HEK293T (cell line): ENCODE measurements around the gene LTBP1.

ENCODE experiments used
- FOXA1 ChIP-seq: fragments of 450-650 bp; IDR thresholded peaks from 2 replicates; pipeline ENCODE4 v1.6.1; 2016; ENCODE audit warnings: mild to moderate bottlenecking
- LEF1 ChIP-seq: fragments of 450-650 bp; IDR thresholded peaks from 2 replicates; pipeline ENCODE4 v1.6.1; 2017; ENCODE audit warnings: mild to moderate bottlenecking, borderline replicate concordance
- SP1 ChIP-seq: fragments of 450-650 bp; IDR thresholded peaks from 2 replicates; pipeline ENCODE4 v1.6.1; 2017

- no peak for TF ChIP-seq FOXA1
- no peak for TF ChIP-seq SP1
- TF ChIP-seq LEF1: no peak
Observed at GRCh38 chr2:33409417-33409955, 462.7 kb downstream of the LTBP1 start.
